HG03060 (cell line): ENCODE data around the gene DLGAP4.
"Not testable (repeated sequence)": the region's sequence is repeated elsewhere in the genome, so short reads cannot be mapped to it uniquely, and the experiment has no call there.

Experiments
- ATAC-seq: cut with Tn5 transposase; IDR thresholded peaks from one replicate; pipeline ENCODE4 v1.9.1; 2021; ENCODE audit warnings: low read depth, moderate number of reproducible peaks; ENCODE audit not compliant: unreplicated experiment

DLGAP4 gene

DNA sequence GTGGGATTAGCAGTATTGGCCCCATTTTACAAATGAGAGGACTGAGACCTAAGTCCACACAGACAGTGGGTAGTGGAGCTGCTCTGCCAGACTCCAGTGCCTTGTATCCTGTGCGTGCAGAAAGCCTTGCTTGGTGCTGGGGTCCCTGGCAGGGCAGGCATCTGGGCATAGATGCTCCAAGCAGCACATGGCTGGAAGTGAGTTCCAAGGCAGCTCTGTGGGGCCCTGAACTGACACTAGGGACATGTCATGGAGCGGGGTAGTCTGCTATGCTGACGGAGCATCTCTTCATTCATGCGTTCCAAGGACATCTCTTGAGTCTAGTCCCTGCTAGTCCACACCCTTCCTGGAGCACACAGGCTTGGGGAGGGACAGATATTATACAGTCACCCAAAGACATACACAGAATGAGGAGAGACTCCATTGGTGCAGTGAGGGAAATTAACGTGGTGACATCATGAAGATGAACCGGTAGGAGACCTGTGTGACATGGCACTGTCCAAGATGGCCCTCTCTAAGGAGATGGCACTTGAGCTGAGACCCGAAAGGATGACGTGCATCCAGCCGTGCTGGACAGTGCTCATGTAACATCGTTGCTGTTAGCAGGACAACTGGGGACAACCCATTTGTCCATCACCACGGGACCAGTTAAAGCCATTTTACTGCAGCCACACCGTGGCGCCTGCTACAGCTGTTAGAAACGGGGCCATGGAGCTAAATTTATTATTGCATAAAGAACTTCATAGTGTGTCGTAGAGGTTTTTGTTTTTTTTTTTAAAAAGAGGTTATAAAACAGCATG, 65.1 kb downstream of the DLGAP4 start:
- no peak for ATAC-seq

DNA sequence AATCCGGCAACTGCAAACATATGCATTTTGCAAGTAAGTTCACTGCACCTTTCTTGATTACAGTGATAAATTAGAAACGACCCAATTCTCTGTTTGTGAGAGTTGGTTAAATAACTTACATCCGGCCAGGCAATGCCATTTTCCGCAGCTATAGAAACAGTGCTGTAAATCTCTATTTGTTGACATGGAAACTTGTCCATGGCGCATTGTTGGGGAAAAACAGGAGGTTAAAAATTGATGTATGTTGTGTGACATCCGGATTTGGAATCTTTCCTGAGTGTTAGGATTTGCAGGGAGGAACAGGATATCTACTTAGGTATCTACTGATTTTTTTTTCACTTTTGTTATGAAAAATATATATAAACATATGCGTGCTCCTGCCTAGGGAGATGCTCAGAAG, 66.5 kb downstream of the DLGAP4 start:
- no peak for ATAC-seq

DNA sequence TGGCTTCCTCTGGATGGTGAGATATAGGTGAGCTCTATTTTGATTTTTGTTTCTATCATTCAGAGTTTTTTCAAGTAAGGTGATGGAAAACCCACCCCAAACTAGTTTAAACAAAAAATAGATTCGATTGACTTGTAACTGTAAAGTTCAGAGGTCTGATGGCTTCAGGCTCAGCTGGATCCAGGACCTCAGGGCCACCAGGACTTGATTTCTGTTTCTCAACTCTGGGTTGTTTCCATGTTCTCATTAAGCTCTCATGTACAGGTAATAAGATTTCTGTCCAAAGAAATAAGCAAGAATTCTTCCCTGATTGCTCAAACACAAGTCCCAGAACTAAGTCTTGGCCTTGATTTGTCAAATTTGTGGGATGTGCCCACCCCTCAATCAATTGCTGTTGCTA, 67.0 kb downstream of the DLGAP4 start:
- ATAC-seq: no peak

DNA sequence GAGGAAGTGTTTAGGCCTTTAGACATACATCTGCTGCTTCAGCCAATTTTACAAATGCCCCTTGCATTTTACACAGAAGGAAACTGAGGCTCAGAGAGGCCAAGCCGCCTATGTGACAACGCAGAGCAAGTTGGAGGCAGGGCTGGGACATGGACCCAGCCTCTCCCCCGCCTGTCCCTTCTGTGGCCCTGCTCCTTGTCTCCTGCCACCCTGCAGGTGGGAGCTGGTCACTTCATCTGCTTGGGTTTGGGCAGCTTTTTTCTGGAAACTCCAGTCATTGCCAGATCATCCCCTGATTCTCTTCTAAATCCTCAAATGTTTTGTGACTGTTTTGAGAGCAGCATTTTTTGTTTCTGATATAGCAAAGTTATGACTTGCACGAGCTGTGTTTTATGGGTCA, 68.9 kb downstream of the DLGAP4 start:
- no peak for ATAC-seq

DNA sequence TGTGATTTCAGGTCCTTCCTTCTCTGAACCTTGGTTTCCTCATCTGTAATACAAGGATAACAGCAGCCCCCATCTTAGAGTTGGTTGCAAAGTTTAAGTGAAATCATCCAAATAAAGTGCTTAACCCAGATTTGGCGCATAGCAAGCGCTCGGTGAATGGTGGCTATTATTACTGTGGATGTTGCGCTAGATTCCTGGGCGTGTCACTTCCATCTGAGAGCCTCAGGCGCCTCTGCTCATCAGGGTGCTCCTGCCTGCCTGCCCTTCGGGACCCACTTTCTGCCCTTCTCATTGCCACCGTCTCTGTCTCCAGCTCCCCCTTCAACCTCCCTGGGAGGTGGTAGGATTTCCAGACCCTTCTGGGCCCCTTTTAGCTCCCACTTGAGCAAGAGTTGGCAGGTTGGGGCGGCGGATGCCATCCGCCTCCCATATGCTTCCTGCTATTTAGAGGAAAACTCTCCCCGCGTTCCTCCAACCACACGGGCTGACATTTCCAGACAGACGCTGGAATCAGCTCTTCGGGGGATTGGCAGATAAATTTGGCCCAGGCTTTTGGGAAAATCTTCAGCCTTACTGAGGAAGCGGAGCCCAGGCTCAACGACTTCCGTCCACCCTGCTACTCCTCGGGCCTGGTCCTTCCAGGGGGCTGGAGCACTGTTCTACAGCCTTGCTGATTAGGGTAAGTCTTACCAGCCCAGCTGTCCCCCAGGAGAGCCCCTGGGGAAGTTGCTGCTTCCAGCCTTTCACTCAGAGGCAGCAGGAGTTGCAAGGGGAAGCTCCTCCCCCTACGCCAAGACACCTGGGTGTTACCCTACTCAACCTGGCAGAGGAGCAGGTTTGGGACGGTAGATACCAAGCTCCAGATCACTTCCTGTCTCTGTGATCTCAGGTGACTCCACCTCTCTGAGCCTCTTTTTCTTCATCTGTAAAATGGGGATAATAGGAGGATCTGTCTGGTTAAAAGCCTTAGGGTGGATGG, 71.5 kb downstream of the DLGAP4 start:
- ATAC-seq: no peak

DNA sequence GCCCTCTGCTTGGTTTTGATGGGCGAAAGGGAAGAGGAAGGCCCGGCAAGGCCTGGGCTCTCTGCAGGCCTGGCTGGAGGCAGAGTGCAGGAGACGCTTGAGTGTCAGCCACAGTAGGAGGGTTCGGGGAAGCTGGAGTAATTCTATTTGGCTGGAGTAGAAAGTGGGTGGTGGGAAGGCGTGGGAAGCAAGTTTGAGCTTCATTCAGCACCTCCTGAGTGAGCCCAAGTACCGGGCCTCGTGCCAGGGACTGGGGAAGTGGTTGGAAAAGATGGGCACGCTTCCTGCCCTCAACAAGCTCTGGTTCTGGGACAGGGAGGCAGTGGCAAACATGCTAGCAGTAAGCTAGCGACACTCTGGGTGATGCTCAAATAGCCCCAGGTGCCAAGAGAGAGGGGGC, 72.5 kb downstream of the DLGAP4 start:
- no peak for ATAC-seq

DNA sequence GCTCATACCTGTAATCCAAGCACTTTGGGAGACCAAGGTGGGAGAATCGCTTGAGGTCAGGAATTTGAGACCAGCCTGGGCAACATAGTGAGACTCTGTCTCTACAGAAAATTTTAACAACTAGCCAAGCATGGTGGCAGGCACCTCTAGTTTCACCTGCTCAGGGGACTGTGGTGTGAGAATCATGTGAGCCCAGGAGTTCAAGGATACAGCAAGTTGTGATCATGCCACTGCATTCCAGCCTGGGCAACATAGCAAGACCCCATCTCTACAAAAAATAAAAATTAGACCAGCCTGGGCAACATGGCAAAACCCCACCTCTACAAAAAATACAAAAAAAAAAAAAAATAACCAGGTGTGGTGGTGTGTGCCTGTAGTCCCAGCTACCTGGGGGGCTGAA, 73.8 kb downstream of the DLGAP4 start:
- ATAC-seq: not testable (repeated sequence)

DNA sequence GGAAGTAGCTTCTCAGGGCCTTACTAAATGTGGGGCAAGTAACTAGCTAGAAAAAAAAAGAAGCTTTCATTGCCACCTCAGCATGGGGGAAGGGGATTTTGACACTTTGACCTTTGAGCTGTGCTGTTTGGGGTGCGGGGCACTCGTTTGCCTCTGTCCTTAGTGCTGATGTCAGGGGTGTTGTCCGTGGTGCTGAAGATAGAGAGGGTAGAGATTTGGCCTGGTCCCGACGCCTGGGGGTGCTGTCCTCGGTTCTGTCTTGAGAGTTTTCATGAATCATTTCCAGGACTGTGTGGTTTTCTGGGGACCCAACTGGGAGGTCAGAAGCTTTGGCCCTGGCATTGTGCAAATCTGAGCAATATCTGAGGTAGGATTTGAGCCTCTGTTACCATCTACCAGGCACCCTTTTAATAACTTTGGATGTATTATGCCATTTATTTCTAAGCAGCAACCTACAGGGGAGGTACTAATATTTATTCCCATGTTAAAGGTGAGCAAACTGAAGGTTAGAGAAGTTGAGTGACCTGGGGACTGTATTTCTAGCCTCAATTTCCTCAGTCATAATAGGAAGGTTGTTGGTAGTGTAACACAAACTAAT, 78.0 kb downstream of the DLGAP4 start:
- ATAC-seq: no peak

DNA sequence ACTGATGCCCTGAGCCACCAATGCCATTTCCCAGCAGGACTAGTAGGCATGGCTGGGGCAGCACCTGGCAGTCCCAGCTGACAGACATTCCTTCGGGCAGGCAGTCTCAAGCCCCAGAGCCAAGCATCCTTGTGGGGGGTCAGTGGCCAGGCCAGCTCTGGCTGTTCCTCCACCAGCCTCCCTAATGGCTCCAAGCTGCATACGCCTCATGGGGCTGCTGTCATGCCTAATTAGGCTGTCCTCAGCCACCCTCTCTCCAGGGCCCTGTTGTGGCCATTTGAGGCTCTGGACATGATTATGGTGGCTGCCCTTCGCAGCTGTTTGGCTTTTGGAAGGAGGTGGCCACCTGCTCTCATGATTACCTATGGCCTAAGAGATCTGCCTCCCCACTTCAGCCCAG, 79.4 kb downstream of the DLGAP4 start:
- ATAC-seq: no peak

DNA sequence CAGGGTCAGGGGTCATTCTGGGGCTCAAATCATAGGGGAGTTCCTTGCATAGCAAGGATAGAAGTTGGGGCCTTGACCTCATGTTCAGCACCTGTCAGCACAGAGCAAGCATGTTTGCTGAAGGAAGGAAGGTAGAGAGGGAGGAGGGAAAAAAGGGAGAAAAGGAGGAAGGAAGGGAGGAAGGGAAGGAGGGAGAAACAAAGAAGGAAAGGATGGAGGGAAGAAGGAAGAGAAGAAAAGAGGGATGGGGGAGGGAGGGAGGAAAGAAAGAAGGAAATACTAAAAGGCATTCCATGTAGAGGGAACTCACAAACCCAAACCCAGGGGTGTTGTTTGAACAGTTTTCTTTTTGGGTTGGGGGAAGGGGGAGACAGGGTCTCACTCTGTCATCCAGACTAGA, 80.1 kb downstream of the DLGAP4 start:
- ATAC-seq: no peak

DNA sequence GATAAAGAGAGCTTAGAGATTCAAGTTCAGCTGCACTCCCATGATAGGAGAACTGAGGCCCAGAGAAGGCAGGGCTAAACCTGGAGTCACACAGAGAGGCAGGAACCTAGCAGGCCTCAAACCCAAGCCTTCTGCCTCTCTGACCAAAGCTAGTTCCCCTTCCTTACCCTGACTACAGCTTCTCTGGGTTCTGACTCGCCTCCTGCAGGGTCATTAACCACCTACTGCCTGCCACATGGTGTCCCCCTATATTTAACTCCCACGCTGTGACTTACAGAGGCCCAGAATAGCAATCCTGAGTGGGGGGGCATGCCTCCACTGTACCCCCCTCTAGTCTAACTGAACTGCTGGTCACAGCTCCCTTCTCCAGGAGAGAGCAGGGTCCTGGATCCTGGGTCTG, 84.1 kb downstream of the DLGAP4 start:
- ATAC-seq: no peak

DNA sequence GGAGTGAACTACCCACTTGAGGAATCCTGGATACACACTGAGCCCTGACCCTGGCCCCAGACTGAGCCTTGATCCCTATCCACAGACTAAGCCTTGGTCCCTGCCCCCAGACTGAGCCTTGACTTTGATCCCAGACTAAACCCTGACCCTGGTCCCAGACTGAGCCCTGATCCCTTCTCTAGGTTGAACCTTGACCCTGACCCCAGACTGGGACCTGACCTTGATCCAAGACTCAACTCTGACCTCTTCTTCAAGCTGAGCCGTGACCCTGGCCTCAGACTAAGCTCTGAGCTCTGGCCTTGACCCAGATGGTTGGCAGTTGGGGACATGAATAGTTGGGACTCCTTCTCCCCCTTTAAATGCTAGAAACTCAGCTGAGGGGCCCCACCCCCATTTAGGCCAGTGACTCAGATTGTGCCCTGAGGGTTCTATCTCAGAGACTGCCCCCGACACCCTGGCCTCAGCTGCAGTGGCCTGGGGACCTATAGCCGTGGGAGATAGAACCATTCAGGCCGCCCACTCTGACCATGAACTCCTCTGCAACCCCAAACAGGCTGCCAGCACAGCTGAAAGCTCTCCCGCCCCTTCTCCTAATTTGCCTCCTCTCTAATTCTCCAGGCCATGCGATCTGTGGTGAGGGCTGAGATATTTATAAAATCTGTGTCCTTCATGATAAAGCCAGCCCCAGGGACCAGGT, 84.7 kb downstream of the DLGAP4 start:
- no peak for ATAC-seq

DNA sequence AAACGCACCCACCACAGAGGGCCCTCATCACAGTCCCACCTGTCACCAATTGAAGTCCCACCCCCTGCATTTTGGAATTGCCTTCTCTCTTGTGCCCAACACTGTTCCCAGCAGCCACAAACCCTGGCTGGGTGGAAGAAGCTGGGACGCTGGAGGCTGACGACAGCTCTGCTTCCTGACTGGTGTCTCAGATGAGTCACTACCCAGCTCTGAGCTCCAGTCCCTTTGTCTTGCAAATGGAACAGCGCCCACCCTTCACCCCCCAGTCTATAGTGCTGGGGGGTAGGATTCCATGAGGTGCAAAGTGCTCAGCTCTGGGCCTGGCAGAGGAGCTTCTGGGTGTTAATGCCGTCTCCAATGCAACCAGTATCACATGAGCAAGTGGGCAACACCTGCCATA, 85.3 kb downstream of the DLGAP4 start:
- ATAC-seq: no peak

DNA sequence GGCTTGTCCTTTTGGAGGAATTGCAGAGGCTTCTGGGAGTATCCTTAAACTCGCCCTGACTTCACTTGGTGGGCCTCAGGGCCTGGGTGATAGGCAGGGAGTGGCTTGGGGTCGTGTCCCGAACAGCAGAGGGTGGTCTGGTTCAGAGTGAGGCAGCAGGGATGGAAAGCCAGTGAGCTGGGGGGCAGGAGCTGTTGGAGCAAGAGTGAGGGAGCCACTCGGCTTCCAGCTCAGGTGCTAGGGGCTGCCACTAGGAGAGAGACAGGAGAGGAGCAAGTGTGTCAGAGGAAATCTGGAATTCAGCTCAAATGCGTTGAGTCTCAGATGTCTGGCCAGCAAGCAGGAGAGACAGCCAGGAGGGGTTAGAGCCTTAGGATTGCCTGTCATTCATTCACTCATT, 85.8 kb downstream of the DLGAP4 start:
- no peak for ATAC-seq

DNA sequence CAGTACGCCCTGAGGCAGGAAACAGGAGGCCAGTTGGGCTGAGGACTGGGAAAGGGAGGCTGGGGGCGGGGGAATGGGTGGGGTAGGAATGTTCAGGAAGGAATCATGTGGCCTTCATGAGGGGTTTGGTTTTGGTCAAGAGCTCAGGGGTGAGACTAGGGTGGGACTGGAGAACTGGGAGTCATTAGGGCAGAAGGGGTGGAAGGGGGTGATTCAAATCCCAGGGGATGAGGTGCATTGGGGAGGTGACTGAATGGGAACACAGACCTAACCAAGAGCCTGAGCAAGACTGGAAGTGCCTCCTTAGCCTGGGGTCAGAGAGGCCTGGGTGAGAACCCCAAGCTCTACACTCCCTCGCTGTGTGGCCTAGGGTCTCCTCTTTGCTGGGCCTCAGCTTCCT, 86.8 kb downstream of the DLGAP4 start:
- ATAC-seq: no peak

DNA sequence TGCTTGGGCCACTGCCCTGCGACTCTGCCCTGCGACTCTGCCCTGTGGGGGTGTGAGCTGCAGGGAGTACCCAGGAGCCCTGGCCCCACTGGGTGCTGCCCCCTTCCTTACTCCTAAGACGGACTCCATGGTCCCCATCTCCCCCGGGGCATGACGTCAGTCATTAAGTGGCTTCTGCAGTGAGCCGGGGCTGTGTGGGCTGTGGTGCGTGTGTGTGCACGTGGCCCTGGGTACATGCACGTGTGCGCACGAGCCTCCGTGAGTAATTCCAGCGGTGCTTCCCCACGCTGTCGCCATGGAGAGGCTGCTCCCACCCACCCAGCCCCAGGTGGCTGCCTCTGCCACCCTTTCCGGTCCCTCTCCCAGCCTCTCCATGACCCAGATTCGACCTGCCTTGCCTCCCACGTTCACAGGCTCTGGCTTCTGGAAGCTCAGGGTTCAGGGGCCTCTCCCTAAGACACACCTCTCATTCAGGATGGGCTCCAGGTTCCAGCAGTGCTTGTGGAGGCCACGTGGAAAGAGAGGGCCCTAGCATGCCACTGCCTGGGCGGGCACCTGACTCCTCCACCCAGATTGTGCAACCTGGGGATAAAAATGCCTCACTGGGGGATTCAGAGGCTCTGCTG, 88.3 kb downstream of the DLGAP4 start:
- no peak for ATAC-seq

DNA sequence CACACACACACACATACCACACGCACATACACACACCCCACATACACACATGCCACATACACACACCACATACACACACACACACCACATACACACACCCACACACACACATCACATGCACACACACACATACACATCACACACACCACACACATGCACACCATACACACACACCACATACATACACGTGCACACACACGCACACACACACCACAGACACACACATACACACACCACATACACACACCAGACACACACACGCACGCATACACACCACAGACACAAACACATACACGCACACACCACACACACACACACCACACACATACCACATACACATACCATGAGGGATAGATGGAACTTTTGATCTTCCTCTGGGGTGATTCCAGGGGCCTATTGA, 90.2 kb downstream of the DLGAP4 start:
- ATAC-seq: no peak

DNA sequence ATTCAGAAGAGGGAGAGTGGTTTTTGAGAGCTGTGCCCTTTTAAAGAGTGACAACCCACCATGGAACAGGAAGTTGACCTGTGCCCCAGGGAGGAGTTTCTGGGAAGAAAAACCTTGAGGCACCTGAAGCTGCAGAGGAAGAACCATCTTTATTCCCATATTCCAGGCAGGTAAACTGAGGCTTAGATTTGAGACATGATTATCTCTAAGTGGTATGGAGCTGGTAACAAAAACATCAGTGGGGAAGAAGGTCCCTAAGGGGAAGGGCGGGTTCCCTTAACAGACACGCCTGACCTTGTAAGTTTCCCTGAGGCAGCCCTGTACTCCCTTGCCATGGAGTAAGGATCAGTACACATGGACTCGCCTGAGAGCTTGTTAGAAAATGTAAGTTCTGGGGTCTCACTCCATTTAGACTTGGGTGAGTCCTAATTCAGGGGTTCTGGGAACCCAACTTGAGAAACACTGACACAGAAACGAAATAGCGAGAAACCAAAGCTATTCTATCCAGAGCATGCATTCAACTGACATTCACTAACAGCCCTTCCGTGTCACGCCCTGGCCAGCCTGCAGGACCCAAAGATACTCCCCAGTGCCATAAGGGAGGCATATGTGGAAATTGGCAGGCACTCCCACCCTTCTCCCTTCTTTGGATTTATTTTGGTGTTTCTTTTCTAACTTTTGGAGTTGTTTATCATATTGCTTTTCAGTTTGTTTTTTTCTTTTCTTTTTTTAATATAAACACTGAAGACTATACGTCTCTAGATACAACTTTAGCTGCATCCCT, 90.9 kb downstream of the DLGAP4 start:
- no peak for ATAC-seq

DNA sequence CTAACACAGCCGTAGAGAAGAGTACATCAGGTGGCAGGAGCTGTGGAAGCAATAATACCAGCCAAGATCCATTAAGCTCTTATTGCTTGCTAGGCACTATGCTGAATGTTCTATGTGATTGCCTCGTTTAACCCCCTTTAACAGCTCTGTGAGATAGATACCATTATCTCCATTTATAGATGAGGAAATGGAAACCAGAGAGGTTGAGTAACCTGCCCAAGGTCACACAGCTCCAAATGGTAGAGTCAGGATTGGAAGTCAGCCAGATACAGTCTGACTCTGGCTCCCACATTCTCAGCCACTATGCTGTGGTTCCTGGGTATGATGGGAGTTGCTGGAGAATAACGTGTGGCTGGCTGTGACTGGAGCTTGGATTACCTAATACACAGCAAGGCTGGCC, 92.4 kb downstream of the DLGAP4 start:
- ATAC-seq: no peak
